IMR-90 (cell line): Measurements from ENCODE around the gene C17orf67.

Source experiments
- CTCF ChIP-seq: conservative IDR thresholded peaks from 2 replicates; pipeline ENCODE4 v1.5.1; 2012; ENCODE audit warnings: mild to moderate bottlenecking, low read depth, low read length, improper control_type of control experiment
- ELK1 ChIP-seq: fragments of 150-350 bp; IDR thresholded peaks from 2 replicates; pipeline ENCODE4 v1.6.1; 2016; ENCODE audit warnings: low read depth, mild to moderate bottlenecking, low read length, moderate library complexity, borderline replicate concordance
- MAFK ChIP-seq: IDR thresholded peaks from 2 replicates; pipeline ENCODE4 v1.6.1; 2012; ENCODE audit warnings: low read depth, low read length, improper control_type of control experiment
- MXI1 ChIP-seq: IDR thresholded peaks from 2 replicates; pipeline ENCODE4 v1.6.1; 2012; ENCODE audit warnings: low read depth, mild to moderate bottlenecking, low read length, moderate library complexity, borderline replicate concordance
- POLR2A ChIP-seq: IDR thresholded peaks from 2 replicates; pipeline ENCODE4 v1.6.1; 2012; ENCODE audit warnings: mild to moderate bottlenecking, low read depth, low read length
- RAD21 ChIP-seq: IDR thresholded peaks from 2 replicates; pipeline ENCODE4 v1.6.1; 2012; ENCODE audit warnings: low read length, improper control_type of control experiment

- TF ChIP-seq CTCF, result no peak
- TF ChIP-seq POLR2A, result no peak
- no peak for TF ChIP-seq MXI1
- no peak for TF ChIP-seq RAD21
- TF ChIP-seq MAFK, result no peak
- TF ChIP-seq ELK1, result no peak
Measured at GRCh38 chr17:56838687-56839086, 5.0 kb upstream of the C17orf67 start.
